ENCODE measurements around the gene CCDC186.
A peak's percentile ranks its signal among the peaks of the same experiment; 100 is the strongest.

The CCDC186 gene

DNA sequence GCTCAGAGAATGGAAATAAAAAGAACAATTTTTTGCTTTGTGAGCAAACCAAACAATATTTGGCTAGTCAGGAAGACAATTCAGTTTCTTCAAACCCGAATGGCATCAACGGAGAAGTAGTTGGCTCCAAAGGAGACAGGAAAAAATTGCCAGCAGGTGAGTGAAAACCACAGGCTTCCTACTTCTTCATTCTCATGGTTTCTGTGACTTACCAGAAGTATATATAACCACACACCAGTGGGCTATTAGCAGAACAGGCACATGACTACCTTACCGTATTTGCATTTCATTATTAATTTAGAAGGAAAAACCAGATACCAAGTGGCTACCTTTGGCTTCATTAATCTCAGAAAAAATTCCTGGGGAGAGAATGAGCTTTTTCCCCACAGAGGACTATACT, 14.0 kb upstream of the CCDC186 start:
- H3K4me3 ChIP-seq (ENCODE audit: control insufficient read depth in 1 of 7, extremely low read depth in 1 of 7, insufficient read depth in 4 of 7, low read depth in 2 of 7, low read length in 6 of 7): no peak overlapping the region
- H3K9me3 ChIP-seq (ENCODE audit: control extremely low read depth in 1 of 5, control insufficient read depth in 4 of 5, insufficient read depth in 2 of 5, low read depth in 1 of 5, low read length in 4 of 5): no peaks in the 10 kb centered on the region
- DNase-seq: peak in 2 of 3 donors; percentile 46 to 57
- H3K36me3 ChIP-seq (ENCODE audit: control insufficient read depth in 4 of 4, insufficient read depth in 4 of 4, low read length in 3 of 4): no peaks in the 10 kb centered on the region
- no peak overlapping the region for H3K27ac ChIP-seq (ENCODE audit: insufficient read depth in 1 of 2, low read depth in 1 of 2, low read length in 2 of 2, poor library complexity in 1 of 2, severe bottlenecking in 2 of 2)
- H3K27me3 ChIP-seq (replicated peaks in 2 of 5; ENCODE audit: control insufficient read depth in 4 of 5, insufficient read depth in 5 of 5, low read length in 4 of 5): no peaks in the 10 kb centered on the region
- peaks cover 0 to 24% (median 4%) of the 10 kb centered on the region in 4 experiments for H3K4me1 ChIP-seq (ENCODE audit: control extremely low read depth in 1 of 4, control insufficient read depth in 4 of 4, insufficient read depth in 4 of 4, low read length in 3 of 4)
- ChIA-PET CTCF (interaction anchor here (0.8 kb wide), 1 partner anchor 19 kb away, joined by 3 read pairs; no protein-coding TSS in a partner anchor), POLR2A (no interaction called here)
- WGBS (ENCODE audit: insufficient coverage): 0% methylated on average over 3 of the region's 3 CpGs

DNA sequence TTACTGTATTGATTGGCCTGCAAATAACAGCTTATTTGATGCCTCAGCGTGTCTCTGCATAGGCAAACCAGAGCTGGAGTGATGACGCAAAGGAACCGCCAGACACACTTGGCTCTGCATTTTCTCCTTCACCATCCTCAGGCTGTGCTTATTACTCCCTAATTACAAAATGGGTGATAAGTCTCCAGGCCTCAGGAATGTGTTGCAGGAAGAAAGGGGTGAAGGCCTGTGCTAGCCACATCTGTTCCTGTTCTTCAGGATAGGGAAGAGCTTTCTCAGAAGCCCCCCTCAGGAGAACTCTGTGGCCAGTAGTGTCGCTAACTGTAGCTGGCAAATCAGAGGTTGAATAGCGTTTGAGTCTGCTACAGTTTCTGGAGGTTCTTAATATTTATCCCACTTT, 10.3 kb upstream of the CCDC186 start:
- no peaks in the 10 kb centered on the region for H3K27me3 ChIP-seq (replicated peaks in 2 of 5; ENCODE audit: control insufficient read depth in 4 of 5, insufficient read depth in 5 of 5, low read length in 4 of 5)
- no peak overlapping the region for H3K27ac ChIP-seq (ENCODE audit: insufficient read depth in 1 of 2, low read depth in 1 of 2, low read length in 2 of 2, poor library complexity in 1 of 2, severe bottlenecking in 2 of 2)
- no peak overlapping the region for H3K4me3 ChIP-seq (ENCODE audit: control insufficient read depth in 1 of 7, extremely low read depth in 1 of 7, insufficient read depth in 4 of 7, low read depth in 2 of 7, low read length in 6 of 7)
- WGBS (ENCODE audit: insufficient coverage): 98% methylated on average over 4 of the region's 5 CpGs
- H3K9me3 ChIP-seq (ENCODE audit: control extremely low read depth in 1 of 5, control insufficient read depth in 4 of 5, insufficient read depth in 2 of 5, low read depth in 1 of 5, low read length in 4 of 5): no peaks in the 10 kb centered on the region
- DNase-seq: no peak
- ChIA-PET CTCF (no interaction called here), POLR2A (no interaction called here)
- peaks cover 0 to 31% (median 9%) of the 10 kb centered on the region in 4 experiments for H3K4me1 ChIP-seq (ENCODE audit: control extremely low read depth in 1 of 4, control insufficient read depth in 4 of 4, insufficient read depth in 4 of 4, low read length in 3 of 4)
- no peaks in the 10 kb centered on the region for H3K36me3 ChIP-seq (ENCODE audit: control insufficient read depth in 4 of 4, insufficient read depth in 4 of 4, low read length in 3 of 4)

DNA sequence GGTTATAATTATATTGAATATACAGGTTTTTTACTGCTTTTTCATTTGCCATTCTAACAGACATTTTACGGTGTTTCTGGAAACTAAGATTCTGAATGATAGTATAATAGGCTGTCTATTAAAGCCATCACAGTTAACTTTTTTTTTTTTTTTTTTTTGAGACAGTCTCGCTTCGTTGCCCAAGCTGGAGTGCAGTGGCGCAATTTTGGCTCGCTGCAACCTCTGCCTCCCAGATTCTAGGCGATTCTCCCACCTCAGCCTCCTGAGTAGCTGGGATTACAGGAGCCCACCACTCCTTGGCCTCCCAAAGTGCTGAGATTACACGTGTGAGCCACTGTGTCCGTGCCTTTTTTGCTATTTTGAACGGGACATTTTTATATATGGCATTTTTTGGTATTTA, 9.6 kb upstream of the CCDC186 start:
- no peak overlapping the region for H3K27ac ChIP-seq (ENCODE audit: insufficient read depth in 1 of 2, low read depth in 1 of 2, low read length in 2 of 2, poor library complexity in 1 of 2, severe bottlenecking in 2 of 2)
- peaks cover 0 to 28% (median 9%) of the 10 kb centered on the region in 4 experiments for H3K4me1 ChIP-seq (ENCODE audit: control extremely low read depth in 1 of 4, control insufficient read depth in 4 of 4, insufficient read depth in 4 of 4, low read length in 3 of 4)
- H3K27me3 ChIP-seq (replicated peaks in 2 of 5; ENCODE audit: control insufficient read depth in 4 of 5, insufficient read depth in 5 of 5, low read length in 4 of 5): no peaks in the 10 kb centered on the region
- CTCF ChIA-PET: no interaction called here
- H3K4me3 ChIP-seq (ENCODE audit: control insufficient read depth in 1 of 7, extremely low read depth in 1 of 7, insufficient read depth in 4 of 7, low read depth in 2 of 7, low read length in 6 of 7): no peak overlapping the region
- no peaks in the 10 kb centered on the region for H3K36me3 ChIP-seq (ENCODE audit: control insufficient read depth in 4 of 4, insufficient read depth in 4 of 4, low read length in 3 of 4)
- POLR2A ChIA-PET: no interaction called here
- 100% methylated on average over 4 of the region's 9 CpGs for WGBS (ENCODE audit: insufficient coverage)
- H3K9me3 ChIP-seq (ENCODE audit: control extremely low read depth in 1 of 5, control insufficient read depth in 4 of 5, insufficient read depth in 2 of 5, low read depth in 1 of 5, low read length in 4 of 5): no peaks in the 10 kb centered on the region
- DNase-seq: no peak

DNA sequence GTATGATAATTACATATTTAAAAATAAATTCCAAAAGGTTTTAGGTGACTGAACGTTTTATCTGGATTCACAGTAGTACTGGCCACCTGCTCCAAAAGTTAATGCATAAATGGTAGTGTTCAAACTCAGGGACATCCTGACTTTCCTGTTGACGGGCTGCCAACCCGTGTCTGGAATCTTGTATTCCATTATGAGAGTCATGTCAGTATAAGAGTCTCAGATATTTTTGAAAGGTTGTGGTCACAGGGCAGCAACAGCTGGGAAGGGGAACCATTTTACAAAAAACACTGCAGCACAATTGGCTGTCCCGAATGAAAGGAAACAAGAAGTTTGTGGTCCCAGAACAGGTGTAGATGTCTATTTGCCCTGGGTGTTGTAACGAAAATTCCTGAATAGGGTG, 8.0 kb upstream of the CCDC186 start:
- POLR2A ChIA-PET: no interaction called here
- Histone ChIP-seq H3K27ac (ENCODE audit: insufficient read depth in 1 of 2, low read depth in 1 of 2, low read length in 2 of 2, poor library complexity in 1 of 2, severe bottlenecking in 2 of 2) (no peak overlapping the region), H3K27me3 (replicated peaks in 2 of 5; ENCODE audit: control insufficient read depth in 4 of 5, insufficient read depth in 5 of 5, low read length in 4 of 5) (no peaks in the 10 kb centered on the region), H3K4me3 (ENCODE audit: control insufficient read depth in 1 of 7, extremely low read depth in 1 of 7, insufficient read depth in 4 of 7, low read depth in 2 of 7, low read length in 6 of 7) (no peak overlapping the region), H3K36me3 (ENCODE audit: control insufficient read depth in 4 of 4, insufficient read depth in 4 of 4, low read length in 3 of 4) (no peaks in the 10 kb centered on the region), H3K4me1 (ENCODE audit: control extremely low read depth in 1 of 4, control insufficient read depth in 4 of 4, insufficient read depth in 4 of 4, low read length in 3 of 4) (peaks cover 0 to 13% (median 5%) of the 10 kb centered on the region in 4 experiments), H3K9me3 (ENCODE audit: control extremely low read depth in 1 of 5, control insufficient read depth in 4 of 5, insufficient read depth in 2 of 5, low read depth in 1 of 5, low read length in 4 of 5) (no peaks in the 10 kb centered on the region)
- peak in 2 of 3 donors; percentile 42 to 57 for DNase-seq
- WGBS (ENCODE audit: insufficient coverage): 37% methylated on average over 4 of the region's 5 CpGs
- CTCF ChIA-PET: no interaction called here

DNA sequence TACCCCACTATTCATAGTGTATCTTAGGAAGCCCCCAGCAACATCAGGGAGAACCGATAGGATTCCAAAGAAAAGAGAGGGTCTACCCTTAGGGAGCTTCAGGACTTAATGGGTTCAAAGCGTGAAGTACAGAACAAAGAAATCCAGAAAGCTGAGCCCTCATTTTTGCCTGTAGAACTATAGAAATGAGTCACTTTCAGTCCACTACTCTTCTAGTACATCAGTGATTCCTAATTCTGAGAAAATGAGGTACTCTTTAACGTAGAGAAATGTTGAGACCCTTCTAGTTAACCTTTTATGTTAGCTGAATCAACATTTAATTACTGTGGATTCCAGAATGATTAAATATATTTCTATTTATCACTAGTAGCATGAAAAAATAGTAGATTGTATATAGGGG, 6.9 kb upstream of the CCDC186 start:
- Histone ChIP-seq H3K27ac (ENCODE audit: insufficient read depth in 1 of 2, low read depth in 1 of 2, low read length in 2 of 2, poor library complexity in 1 of 2, severe bottlenecking in 2 of 2) (no peak overlapping the region), H3K4me1 (ENCODE audit: control extremely low read depth in 1 of 4, control insufficient read depth in 4 of 4, insufficient read depth in 4 of 4, low read length in 3 of 4) (peaks cover 0 to 12% (median 5%) of the 10 kb centered on the region in 4 experiments), H3K36me3 (ENCODE audit: control insufficient read depth in 4 of 4, insufficient read depth in 4 of 4, low read length in 3 of 4) (no peaks in the 10 kb centered on the region), H3K27me3 (replicated peaks in 2 of 5; ENCODE audit: control insufficient read depth in 4 of 5, insufficient read depth in 5 of 5, low read length in 4 of 5) (no peaks in the 10 kb centered on the region), H3K9me3 (ENCODE audit: control extremely low read depth in 1 of 5, control insufficient read depth in 4 of 5, insufficient read depth in 2 of 5, low read depth in 1 of 5, low read length in 4 of 5) (no peaks in the 10 kb centered on the region), H3K4me3 (ENCODE audit: control insufficient read depth in 1 of 7, extremely low read depth in 1 of 7, insufficient read depth in 4 of 7, low read depth in 2 of 7, low read length in 6 of 7) (no peak overlapping the region)
- CTCF ChIA-PET: interaction anchor here (0.7 kb wide), 1 partner anchor 408 kb away, joined by 3 read pairs; no protein-coding TSS in a partner anchor
- DNase-seq: no peak
- POLR2A ChIA-PET: no interaction called here
- no CpG with 5 or more reads among the region's 3 CpGs for WGBS (ENCODE audit: insufficient coverage)

DNA sequence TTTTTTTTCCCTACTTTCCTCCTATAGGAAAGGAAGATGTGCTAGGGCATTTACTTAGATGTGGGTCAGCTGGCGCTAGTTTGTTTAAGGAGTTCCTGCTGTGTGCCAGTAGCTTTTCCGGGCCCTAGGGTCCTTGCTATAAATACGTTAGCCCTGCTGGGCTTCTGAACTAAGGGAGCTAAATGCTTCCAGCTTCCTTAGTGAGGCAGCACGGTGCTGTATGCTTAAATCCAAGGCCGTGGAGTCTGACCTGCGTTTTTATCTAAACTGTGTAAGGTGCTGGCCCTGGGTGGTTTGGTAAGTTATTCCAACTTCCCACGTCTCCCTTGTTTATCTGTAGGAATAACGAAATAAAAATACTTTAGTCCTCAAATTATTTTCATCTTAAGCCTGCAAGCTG, 5.7 kb upstream of the CCDC186 start:
- Histone ChIP-seq H3K4me3 (ENCODE audit: control insufficient read depth in 1 of 7, extremely low read depth in 1 of 7, insufficient read depth in 4 of 7, low read depth in 2 of 7, low read length in 6 of 7) (no peak overlapping the region), H3K9me3 (ENCODE audit: control extremely low read depth in 1 of 5, control insufficient read depth in 4 of 5, insufficient read depth in 2 of 5, low read depth in 1 of 5, low read length in 4 of 5) (no peaks in the 10 kb centered on the region), H3K27ac (ENCODE audit: insufficient read depth in 1 of 2, low read depth in 1 of 2, low read length in 2 of 2, poor library complexity in 1 of 2, severe bottlenecking in 2 of 2) (no peak overlapping the region), H3K4me1 (ENCODE audit: control extremely low read depth in 1 of 4, control insufficient read depth in 4 of 4, insufficient read depth in 4 of 4, low read length in 3 of 4) (peaks cover 4 to 16% (median 10%) of the 10 kb centered on the region in 4 experiments), H3K36me3 (ENCODE audit: control insufficient read depth in 4 of 4, insufficient read depth in 4 of 4, low read length in 3 of 4) (no peaks in the 10 kb centered on the region), H3K27me3 (replicated peaks in 2 of 5; ENCODE audit: control insufficient read depth in 4 of 5, insufficient read depth in 5 of 5, low read length in 4 of 5) (no peaks in the 10 kb centered on the region)
- POLR2A ChIA-PET: no interaction called here
- no peak for DNase-seq
- CTCF ChIA-PET: interaction anchor here (0.7 to 1.9 kb wide), 2 partner anchors 8 to 14 kb away, joined by 3 to 5 read pairs; no protein-coding TSS in a partner anchor
- 95% methylated on average over 4 of the region's 8 CpGs for WGBS (ENCODE audit: insufficient coverage)

DNA sequence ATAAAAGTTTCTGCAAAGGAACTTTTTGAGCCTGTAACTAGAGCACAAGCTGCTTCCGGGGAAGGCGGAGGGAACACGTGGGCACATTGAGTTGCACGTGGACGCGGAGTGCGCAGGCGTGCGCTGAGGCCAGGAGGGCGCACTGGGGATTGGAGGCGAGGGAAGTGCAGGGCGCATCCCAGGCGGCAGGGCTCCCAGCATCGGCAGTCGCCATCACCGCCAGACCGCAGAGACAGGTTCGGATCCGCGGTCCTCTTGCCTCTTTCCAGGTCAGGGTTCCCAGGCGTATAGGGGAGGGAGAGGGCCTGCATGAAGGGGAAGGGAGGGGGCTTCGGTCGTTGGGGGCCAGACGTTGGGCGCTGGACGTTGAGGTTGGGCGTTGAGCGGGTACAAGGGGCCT, 5.1 kb upstream of the CCDC186 start, which contains the start of gene TDRD1:
TSS of gene TDRD1 (plus strand) at position 206 of the 400 bp plus-strand sequence. CDS start 8,479 bp downstream, outside the sequence.
- CTCF ChIA-PET: interaction anchor here (0.7 to 1.9 kb wide), 2 partner anchors 7 to 14 kb away, joined by 3 to 5 read pairs; no protein-coding TSS in a partner anchor
- no peaks in the 10 kb centered on the region for H3K27me3 ChIP-seq (replicated peaks in 2 of 5; ENCODE audit: control insufficient read depth in 4 of 5, insufficient read depth in 5 of 5, low read length in 4 of 5)
- no peak for DNase-seq
- POLR2A ChIA-PET: no interaction called here
- H3K27ac ChIP-seq (ENCODE audit: insufficient read depth in 1 of 2, low read depth in 1 of 2, low read length in 2 of 2, poor library complexity in 1 of 2, severe bottlenecking in 2 of 2): no peak within 1 kb of the TSS
- WGBS (ENCODE audit: insufficient coverage): 95% methylated on average over 22 of the region's 28 CpGs
- peaks cover 6 to 16% (median 12%) of the 10 kb centered on the region in 4 experiments for H3K4me1 ChIP-seq (ENCODE audit: control extremely low read depth in 1 of 4, control insufficient read depth in 4 of 4, insufficient read depth in 4 of 4, low read length in 3 of 4)
- H3K4me3 ChIP-seq (ENCODE audit: control insufficient read depth in 1 of 7, extremely low read depth in 1 of 7, insufficient read depth in 4 of 7, low read depth in 2 of 7, low read length in 6 of 7): no peak within 1 kb of the TSS
- no peaks in the 10 kb centered on the region for H3K9me3 ChIP-seq (ENCODE audit: control extremely low read depth in 1 of 5, control insufficient read depth in 4 of 5, insufficient read depth in 2 of 5, low read depth in 1 of 5, low read length in 4 of 5)
- H3K36me3 ChIP-seq (ENCODE audit: control insufficient read depth in 4 of 4, insufficient read depth in 4 of 4, low read length in 3 of 4): no peaks in the 10 kb centered on the region
